TTC549 (cell line): ENCODE measurements around the gene CLGN.

Source experiments
- FAIRE-seq: peaks from 2 replicates; lab custom pipeline; 2012; peaks lifted over from hg19 to GRCh38; lab: Jason Lieb, UNC

Gene CLGN

DNA sequence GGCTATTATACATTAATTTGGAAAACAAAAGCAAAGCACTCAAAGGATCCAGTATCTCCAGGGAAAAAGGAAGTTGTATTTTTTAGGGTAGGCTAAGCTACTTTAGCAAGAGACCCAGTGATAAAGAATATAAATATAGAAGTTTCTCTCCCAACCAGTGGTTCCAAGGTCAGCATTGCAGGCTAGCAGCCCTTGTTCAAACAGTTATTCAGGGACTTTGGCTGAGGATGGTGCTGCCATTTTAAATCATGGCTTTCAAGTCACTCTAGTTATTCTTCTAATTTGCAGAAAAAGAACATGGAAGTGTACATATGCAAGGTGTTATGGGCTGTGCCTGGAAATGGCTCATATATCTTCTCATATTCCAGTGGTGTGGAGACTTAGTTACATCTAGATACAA lies 44.7 kb downstream of the CLGN start:
- FAIRE-seq = no peak

DNA sequence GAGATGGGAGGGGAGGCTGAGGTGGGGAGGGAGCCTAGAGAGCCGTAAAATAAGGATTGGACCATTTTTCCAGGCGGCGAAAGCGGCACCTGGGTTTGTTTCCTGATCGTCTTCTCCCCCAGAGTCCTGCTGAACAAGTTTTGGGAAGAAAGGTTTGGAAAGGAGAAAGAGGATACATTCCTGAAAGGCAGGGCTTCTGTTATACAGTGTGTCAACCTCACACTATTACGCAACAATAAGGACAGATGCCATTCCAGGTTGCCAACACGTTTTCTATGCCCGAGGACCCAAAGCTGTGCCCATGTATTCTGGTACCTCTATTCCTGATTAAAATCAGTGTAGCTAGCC lies 53.3 kb downstream of the CLGN start:
- no peak for FAIRE-seq

GRCh38 chr4:140373328-140374129 lies 53.9 kb downstream of the CLGN start, which contains the start of gene SCOC:
Gene SCOC, plus strand, starts transcription at chr4:140373646. Its CDS starts 5,525 bp downstream, at chr4:140379171.
- peak; percentile 98 for FAIRE-seq

DNA sequence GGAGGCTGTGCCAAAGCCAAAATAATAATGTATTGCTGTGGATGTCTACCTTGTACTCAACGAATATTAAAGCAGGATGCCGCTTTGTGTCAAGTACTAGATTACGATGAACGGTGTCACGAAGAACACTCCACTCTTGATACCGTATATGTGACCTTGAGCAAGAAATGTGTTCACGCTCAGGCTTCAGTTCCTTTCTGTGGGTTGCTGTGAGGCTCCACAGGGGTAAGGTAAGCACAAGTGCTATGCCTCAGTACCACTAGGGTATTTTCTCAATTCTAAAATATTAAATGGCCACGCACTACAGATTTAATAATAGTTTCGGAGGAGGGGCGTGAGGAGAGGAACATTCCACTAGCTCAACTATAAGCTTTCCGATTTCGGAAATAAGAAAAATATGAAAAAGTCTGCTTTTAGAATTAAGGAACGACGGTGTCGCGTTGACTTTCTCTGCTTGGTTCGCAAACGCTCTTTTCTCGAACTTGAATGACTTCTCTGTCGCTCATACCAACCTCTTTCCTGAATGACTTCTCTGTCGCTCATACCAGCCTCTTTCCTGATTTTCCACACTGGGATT lies 54.6 kb downstream of the CLGN start:
- no peak for FAIRE-seq

DNA sequence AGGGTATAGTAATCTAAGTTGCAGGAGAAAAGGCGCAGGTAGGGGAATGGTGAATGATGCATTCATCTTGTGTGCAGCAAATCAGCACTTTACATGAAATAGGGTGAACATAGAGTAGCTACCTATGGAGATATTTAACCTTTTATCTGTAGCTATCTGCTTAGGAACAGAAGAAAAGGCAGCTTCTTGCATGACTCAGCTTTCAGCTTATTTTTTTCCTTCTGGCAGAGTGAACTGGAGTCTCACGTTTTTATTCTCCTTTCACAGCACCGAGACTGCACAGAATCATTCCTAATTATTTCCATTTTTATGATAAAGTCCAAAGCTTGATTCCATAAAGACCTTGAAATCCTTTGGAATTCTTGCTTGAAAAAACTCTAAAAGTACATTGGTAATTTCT lies 58.8 kb downstream of the CLGN start:
- FAIRE-seq = no peak

DNA sequence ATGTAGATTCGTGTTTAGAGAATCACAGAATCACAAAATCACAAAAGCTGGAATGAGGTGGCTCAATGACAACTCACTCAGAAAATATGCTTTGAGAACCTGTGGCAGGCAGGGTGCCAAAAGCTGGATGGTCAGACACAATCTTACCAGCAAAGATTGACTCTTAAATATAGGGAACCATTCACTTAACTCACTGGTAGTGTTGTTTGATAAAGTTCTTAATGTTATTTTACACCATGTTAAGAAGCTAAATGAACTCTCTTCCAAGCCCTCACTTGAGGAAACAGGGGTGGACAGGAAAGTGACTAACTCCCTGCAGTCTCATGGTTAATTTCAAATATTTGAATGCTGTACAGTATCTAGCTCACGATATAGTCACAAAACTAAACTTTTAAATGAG lies 59.7 kb downstream of the CLGN start:
- FAIRE-seq = no peak

- no peak for FAIRE-seq
Measured at GRCh38 chr4:140363558-140363957, 63.9 kb downstream of the CLGN start.

DNA sequence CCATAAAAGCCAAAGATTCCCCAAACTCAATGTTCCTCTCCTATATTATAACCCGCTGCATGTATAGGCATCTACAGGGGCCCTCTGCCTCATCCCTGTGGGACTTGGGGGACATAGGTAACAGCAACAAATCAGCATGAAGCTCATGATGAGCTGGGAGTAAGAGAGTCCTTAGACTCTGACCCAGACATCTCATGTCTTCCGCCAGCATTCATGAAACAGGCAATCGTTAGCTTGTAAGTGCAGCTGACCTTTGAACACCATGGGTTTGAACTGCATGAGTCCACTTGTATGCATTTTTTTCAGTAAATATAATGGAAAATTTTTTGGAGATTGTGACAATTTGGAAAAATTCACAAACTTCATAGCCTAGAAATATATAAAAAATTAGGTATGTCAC lies 64.4 kb downstream of the CLGN start:
- FAIRE-seq = no peak

DNA sequence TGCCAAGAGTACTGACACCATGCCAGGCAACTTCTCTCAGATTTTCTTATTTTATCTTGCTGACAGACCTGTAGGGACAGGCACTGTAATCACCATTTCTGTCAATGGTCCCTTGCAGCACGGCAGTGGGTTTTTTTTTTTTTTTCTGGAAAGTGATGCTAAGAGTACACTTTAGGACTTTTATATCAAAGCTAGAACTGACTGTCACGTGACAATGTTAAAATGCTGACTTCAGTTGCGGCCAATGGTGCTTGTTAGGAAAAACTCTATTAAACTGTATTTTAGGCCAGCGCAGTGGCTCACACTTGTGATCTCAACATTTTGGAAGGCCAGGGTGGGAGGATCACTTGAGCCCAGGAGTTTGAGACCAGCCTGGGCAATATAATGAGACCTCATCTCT lies 66.3 kb downstream of the CLGN start:
- FAIRE-seq = no peak

DNA sequence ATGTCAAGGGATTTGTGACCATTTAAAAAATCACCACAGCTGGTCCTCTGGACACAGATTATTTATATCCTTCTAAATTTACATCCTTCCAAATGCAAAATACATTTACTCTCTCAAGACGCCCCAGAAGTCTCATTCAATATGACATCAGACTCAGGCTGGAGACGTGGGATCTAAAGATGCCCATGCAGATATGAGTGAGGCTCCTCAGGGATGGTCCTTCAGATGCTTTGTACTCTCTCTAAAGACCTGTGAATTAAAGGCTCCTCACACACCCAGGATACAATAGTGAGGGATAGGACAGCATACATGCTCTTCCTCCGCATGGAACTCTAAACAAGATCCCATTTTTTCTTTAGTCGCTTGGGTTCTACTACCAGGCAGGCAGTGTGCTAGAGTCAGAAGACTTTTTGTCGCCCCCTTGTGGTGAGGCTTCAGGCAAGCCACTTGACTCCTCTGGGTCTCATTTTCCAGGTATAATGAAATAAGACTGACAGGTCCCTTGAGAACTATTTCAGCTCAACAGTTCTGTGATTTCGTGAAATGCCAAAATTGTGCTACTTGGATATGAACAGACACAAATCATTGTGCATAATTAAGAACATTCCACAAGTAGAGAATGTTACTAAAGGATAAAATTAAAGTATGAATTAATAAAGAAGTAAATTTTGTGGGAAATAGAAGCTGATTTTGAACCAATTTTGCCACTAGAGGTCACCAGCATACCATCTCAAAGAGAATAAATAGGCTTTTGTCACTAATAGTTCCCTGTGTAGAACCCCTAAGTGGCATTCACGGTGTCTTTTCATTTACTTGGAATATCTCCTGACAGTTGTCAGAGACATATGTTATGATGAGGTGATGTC lies 67.7 kb downstream of the CLGN start:
- peak; percentile 83 for FAIRE-seq

GRCh38 chr4:140358281-140358680 lies 69.2 kb downstream of the CLGN start:
- FAIRE-seq = no peak

GRCh38 chr4:140357868-140358267 lies 69.6 kb downstream of the CLGN start:
- FAIRE-seq = no peak

GRCh38 chr4:140355288-140355687 lies 72.2 kb downstream of the CLGN start:
- FAIRE-seq = no peak

DNA sequence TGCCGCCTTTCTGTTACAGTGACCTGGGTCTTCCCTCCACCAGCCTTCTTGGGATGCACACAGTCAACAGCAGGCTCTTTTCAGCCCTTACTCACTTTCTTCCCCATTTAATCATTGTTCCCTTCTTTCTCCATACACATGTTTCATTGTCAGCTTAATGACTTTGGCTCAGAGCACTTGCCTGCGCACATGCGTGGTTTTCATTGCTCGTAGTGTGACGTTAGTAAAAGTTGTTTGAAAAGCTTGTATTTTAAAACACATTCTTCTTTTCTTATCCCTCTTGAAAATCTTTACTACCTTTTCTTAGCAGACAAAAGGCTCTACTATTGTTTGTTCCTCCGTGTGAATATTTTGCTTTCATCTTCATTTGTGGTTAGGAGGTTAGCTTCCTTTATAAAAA lies 73.7 kb downstream of the CLGN start:
- FAIRE-seq = no peak

GRCh38 chr4:140351093-140352075 lies 76.1 kb downstream of the CLGN start:
- FAIRE-seq = no peak

- no peak for FAIRE-seq
Measured at GRCh38 chr4:140349816-140350215, 77.6 kb downstream of the CLGN start.

- FAIRE-seq = no peak
Measured at GRCh38 chr4:140346136-140346535, 81.3 kb downstream of the CLGN start.

DNA sequence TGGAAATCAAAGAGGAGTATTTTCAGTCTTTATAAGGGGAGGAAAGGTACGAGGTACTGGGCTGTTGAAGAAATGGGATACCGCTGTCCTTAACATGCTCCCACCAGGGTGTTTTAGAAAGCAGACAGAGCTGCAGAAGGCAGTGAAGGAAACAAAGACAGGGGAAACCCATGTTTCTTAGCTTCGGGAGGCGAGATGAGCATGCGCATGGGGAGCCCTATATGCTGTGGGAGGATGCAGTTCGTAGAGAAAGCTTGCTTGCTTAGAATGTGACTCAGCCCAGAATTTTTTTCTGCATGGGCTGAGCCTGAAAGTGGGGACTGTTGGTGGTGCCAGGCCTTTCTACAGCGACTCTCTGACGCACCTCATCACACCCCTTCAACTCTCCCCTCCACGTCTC lies 82.8 kb downstream of the CLGN start:
- FAIRE-seq = no peak

DNA sequence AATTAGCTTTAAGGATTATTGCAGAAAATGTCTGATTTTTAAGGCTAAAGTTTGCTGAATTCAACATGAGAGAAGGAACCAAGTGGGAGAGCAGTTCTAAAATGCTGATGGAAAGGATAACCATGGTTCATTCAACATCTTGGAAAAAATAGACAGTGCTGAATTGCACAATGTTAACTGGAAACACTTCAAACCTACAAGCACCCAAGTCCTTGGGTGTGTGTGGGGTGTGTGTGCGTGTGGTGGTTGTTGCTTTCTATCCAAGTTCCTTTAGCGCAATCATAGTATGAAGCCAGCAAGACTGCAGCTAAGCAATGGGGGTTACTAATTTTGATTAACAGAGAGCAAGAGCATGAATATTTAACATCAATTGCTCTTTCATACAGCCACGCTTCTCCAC lies 83.3 kb downstream of the CLGN start:
- FAIRE-seq = no peak

GRCh38 chr4:140343303-140343702 lies 84.1 kb downstream of the CLGN start:
- FAIRE-seq = no peak

GRCh38 chr4:140342620-140343019 lies 84.8 kb downstream of the CLGN start:
- FAIRE-seq = no peak
